Measurements from ENCODE around the gene BACE2. TPM values are rescaled to one million over a fixed set of nuclear protein-coding genes. Genes with fewer than 3 reads are reported as not detected.

Gene BACE2
- total and polyA plus RNA-seq, 2 of the 4 experiments (the other 2 are of a cell fraction), result 17.0 to 35.5 TPM

DNA sequence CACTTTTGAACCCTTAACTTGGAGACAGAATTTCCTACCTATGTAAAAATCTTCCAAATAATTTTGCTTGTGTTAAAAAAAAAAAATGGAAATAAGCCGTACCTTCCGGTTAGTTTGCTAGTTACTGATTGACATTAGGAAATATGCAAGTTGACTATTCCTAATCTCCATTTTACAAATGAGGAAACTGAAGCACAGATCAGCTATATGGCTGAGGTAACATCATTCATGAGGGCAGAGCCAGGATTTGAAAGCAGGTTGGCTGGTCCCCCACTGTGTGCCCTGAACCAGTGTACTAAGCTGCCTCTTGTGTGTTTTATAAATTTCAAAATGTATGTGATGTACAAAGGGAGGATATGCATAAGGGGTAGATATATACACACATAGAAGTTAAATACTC lies 29.6 kb downstream of the BACE2 start:
- Histone ChIP-seq H3K9me3 (ENCODE audit: control insufficient read depth, insufficient read depth, low read length) (0 out of 2 replicates have a peak, but pooled peaks cover 2% of the 10 kb centered on the region), H2AFZ (replicated peaks; ENCODE audit: low read length, poor library complexity) (no peak overlapping the region), H3K23ac (ENCODE audit: low read depth, low read length) (no peak overlapping the region), H2BK15ac (ENCODE audit: low read depth, low read length) (no peak overlapping the region), H2AK5ac (ENCODE audit: low read depth, low read length) (no peak overlapping the region), H3K27me3 (ENCODE audit: control insufficient read depth, insufficient read depth, low read length) (no peaks in the 10 kb centered on the region), H3K14ac (replicated peaks; ENCODE audit: low read depth, low read length) (no peak overlapping the region), H3K4ac (ENCODE audit: low read depth, low read length) (no peak overlapping the region), H3K36me3 (ENCODE audit: control insufficient read depth, insufficient read depth, low read length) (no peaks in the 10 kb centered on the region), H2AK9ac (replicated peaks; ENCODE audit: low read depth, low read length, poor library complexity) (no peak overlapping the region), H3K9me1 (ENCODE audit: insufficient read depth, low read length) (peaks cover 2% of the 10 kb centered on the region; the same call in 1 of the 2 replicates), H3K4me2 (ENCODE audit: low read depth, low read length) (no peak overlapping the region), H3K4me3 (ENCODE audit: insufficient read depth, low read depth, low read length) (no peak overlapping the region), H3K9ac (ENCODE audit: low read depth, low read length) (no peak overlapping the region), H2BK20ac (ENCODE audit: low read depth, low read length) (no peak overlapping the region), H2BK120ac (ENCODE audit: low read depth, low read length) (no peak overlapping the region), H3K56ac (ENCODE audit: extremely low read depth, insufficient read depth, low read length) (no peak overlapping the region), H3K18ac (ENCODE audit: low read depth, low read length) (no peak overlapping the region), H3K4me1 (ENCODE audit: control insufficient read depth, insufficient read depth, low read length) (0 out of 2 replicates have a peak, but pooled peaks cover 1% of the 10 kb centered on the region), H3K27ac (ENCODE audit: insufficient read depth, low read length) (no peak overlapping the region), H3K79me1 (ENCODE audit: low read depth in 1 of 2, low read length in 2 of 2) (no peaks in the 10 kb centered on the region; a peak in 1 of 4 replicates), H4K20me1 (ENCODE audit: insufficient read depth, low read length) (no peaks in the 10 kb centered on the region; the same call in 1 of the 2 replicates), H4K5ac (ENCODE audit: low read depth, low read length) (no peak overlapping the region), H4K91ac (ENCODE audit: insufficient read depth, low read depth, low read length) (no peak overlapping the region), H2BK5ac (ENCODE audit: low read depth, low read length, poor library complexity, severe bottlenecking) (no peak overlapping the region), H4K8ac (ENCODE audit: low read depth in 2 of 2, low read length in 2 of 2) (no peak overlapping the region)
- DNase-seq (no peak), ATAC-seq (ENCODE audit: low read depth) (no peak)
- WGBS, 2 experiments (ENCODE audit: extremely low coverage in 2 of 2, insufficient read length in 1 of 2), result no CpG with 5 or more reads among the region's 2 CpGs
- intact Hi-C loops (cut with micrococcal nuclease), result no loop called here
- POLR2A ChIA-PET (ENCODE audit: unreplicated experiment), result no interaction called here
- in situ Hi-C loops (cut with MboI; ENCODE audit: low sequenced_read_pairs), result no loop called here
- BruUV-seq (replicated peaks), result no TSS peak
- TF ChIP-seq NFE2L2 (IDR thresholded peaks at IDR 0.05; ENCODE audit: low read depth, low read length) (no peak), MAFK (IDR thresholded peaks at IDR 0.05; ENCODE audit: low read depth, low read length) (no peak), BHLHE40 (IDR thresholded peaks at IDR 0.05; ENCODE audit: low read depth, low read length) (no peak), FOS (IDR thresholded peaks at IDR 0.05; ENCODE audit: low read depth, low read length) (no peak), POLR2A (IDR thresholded peaks at IDR 0.05; ENCODE audit: low read depth, low read length) (no peak), MXI1 (IDR thresholded peaks at IDR 0.05; ENCODE audit: borderline replicate concordance, low read depth, low read length) (no peak), RAD21 (IDR thresholded peaks at IDR 0.05; ENCODE audit: low read length) (no peak), CEBPB (IDR thresholded peaks at IDR 0.05; ENCODE audit: low read depth, low read length) (no peak), SMC3 (IDR thresholded peaks at IDR 0.05; ENCODE audit: low read depth, low read length) (no peak), RCOR1 (IDR thresholded peaks at IDR 0.05; ENCODE audit: insufficient replicate concordance, low read length) (no peak), CHD1 (IDR thresholded peaks at IDR 0.05; ENCODE audit: low read depth, low read length) (no peak), MAZ (IDR thresholded peaks at IDR 0.05; ENCODE audit: borderline replicate concordance, low read depth, low read length) (no peak)
- TF ChIP-seq, protein P1, sequence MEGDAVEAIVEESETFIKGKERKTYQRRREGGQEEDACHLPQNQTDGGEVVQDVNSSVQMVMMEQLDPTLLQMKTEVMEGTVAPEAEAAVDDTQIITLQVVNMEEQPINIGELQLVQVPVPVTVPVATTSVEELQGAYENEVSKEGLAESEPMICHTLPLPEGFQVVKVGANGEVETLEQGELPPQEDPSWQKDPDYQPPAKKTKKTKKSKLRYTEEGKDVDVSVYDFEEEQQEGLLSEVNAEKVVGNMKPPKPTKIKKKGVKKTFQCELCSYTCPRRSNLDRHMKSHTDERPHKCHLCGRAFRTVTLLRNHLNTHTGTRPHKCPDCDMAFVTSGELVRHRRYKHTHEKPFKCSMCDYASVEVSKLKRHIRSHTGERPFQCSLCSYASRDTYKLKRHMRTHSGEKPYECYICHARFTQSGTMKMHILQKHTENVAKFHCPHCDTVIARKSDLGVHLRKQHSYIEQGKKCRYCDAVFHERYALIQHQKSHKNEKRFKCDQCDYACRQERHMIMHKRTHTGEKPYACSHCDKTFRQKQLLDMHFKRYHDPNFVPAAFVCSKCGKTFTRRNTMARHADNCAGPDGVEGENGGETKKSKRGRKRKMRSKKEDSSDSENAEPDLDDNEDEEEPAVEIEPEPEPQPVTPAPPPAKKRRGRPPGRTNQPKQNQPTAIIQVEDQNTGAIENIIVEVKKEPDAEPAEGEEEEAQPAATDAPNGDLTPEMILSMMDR (conservative IDR thresholded peaks at IDR 0.05; ENCODE audit: low read depth, low read length), result no peak
- TF ChIP-seq, protein P2, sequence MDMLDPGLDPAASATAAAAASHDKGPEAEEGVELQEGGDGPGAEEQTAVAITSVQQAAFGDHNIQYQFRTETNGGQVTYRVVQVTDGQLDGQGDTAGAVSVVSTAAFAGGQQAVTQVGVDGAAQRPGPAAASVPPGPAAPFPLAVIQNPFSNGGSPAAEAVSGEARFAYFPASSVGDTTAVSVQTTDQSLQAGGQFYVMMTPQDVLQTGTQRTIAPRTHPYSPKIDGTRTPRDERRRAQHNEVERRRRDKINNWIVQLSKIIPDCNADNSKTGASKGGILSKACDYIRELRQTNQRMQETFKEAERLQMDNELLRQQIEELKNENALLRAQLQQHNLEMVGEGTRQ (IDR thresholded peaks at IDR 0.05; ENCODE audit: low read depth, low read length), result no peak
- CTCF ChIA-PET, result interaction anchor here (0.7 kb wide), 1 partner anchor 910 kb away, joined by 4 read pairs; no protein-coding TSS in a partner anchor
- dilution Hi-C loops (cut with HindIII; ENCODE audit: low sequenced_read_pairs, unreplicated experiment), result no loop called here

All from IMR-90 (cell line).